Epithelial cell of prostate (primary cell): ENCODE measurements around the gene ARMC6.
"Not testable (repeated sequence)": the region's sequence is repeated elsewhere in the genome, so short reads cannot be mapped to it uniquely, and the experiment has no call there.

Experiments
- DNase-seq: peaks from one replicate; pipeline ENCODE4 v3.0.0-alpha.2; 2011; ENCODE audit warnings: low read depth, low spot score
- H3K27ac ChIP-seq: fragments of 450-650 bp; 2 replicates; pipeline ENCODE4 v1.5.1; 2017; ENCODE audit warnings: mild to moderate bottlenecking

ARMC6 gene

GRCh38 chr19:19068659-19069654, 35.6 kb downstream of the ARMC6 start:
- H3K27ac ChIP-seq = no peak overlapping the region
- DNase-seq = no peak

- H3K27ac ChIP-seq = no peak overlapping the region
- no peak for DNase-seq
Measured at GRCh38 chr19:19071897-19072296, 38.5 kb downstream of the ARMC6 start.

- DNase-seq = no peak
- no peak overlapping the region for H3K27ac ChIP-seq
Measured at GRCh38 chr19:19074196-19074882, 40.9 kb downstream of the ARMC6 start.

- DNase-seq = no peak
- no peak overlapping the region for H3K27ac ChIP-seq
Measured at GRCh38 chr19:19075126-19075525, 41.7 kb downstream of the ARMC6 start.

- no peak overlapping the region for H3K27ac ChIP-seq
- no peak for DNase-seq
Measured at GRCh38 chr19:19076476-19076875, 43.1 kb downstream of the ARMC6 start.

GRCh38 chr19:19077103-19077502, 43.7 kb downstream of the ARMC6 start:
- H3K27ac ChIP-seq = no peak overlapping the region
- no peak for DNase-seq

GRCh38 chr19:19078801-19079200, 45.4 kb downstream of the ARMC6 start:
- no peak overlapping the region for H3K27ac ChIP-seq
- no peak for DNase-seq

GRCh38 chr19:19079571-19079970, 46.2 kb downstream of the ARMC6 start:
- no peak overlapping the region for H3K27ac ChIP-seq
- DNase-seq = no peak

- H3K27ac ChIP-seq = no peak overlapping the region
- no peak for DNase-seq
Measured at GRCh38 chr19:19081642-19082151, 48.3 kb downstream of the ARMC6 start.

GRCh38 chr19:19083413-19084178, 50.2 kb downstream of the ARMC6 start:
- no peak overlapping the region for H3K27ac ChIP-seq
- no peak for DNase-seq

GRCh38 chr19:19087676-19088075, 54.3 kb downstream of the ARMC6 start:
- DNase-seq = no peak
- H3K27ac ChIP-seq = no peak overlapping the region

GRCh38 chr19:19094513-19094912, 61.1 kb downstream of the ARMC6 start:
- no peak overlapping the region for H3K27ac ChIP-seq
- DNase-seq = no peak

GRCh38 chr19:19095691-19096090, 62.3 kb downstream of the ARMC6 start:
- no peak for DNase-seq
- H3K27ac ChIP-seq = no peak overlapping the region

GRCh38 chr19:19096641-19097627, 63.5 kb downstream of the ARMC6 start:
- H3K27ac ChIP-seq = no peak overlapping the region
- DNase-seq = no peak

- no peak overlapping the region for H3K27ac ChIP-seq
- DNase-seq = no peak
Measured at GRCh38 chr19:19098084-19098702, 64.8 kb downstream of the ARMC6 start.

GRCh38 chr19:19098703-19099632, 65.6 kb downstream of the ARMC6 start:
- no peak for DNase-seq
- no peak overlapping the region for H3K27ac ChIP-seq

- H3K27ac ChIP-seq = no peak overlapping the region
- DNase-seq = no peak
Measured at GRCh38 chr19:19101540-19101939, 68.1 kb downstream of the ARMC6 start.

- not testable (repeated sequence) for H3K27ac ChIP-seq, DNase-seq
Measured at GRCh38 chr19:19102566-19102965, 69.2 kb downstream of the ARMC6 start.
